ENCODE results near the gene HACD2.

DNA sequence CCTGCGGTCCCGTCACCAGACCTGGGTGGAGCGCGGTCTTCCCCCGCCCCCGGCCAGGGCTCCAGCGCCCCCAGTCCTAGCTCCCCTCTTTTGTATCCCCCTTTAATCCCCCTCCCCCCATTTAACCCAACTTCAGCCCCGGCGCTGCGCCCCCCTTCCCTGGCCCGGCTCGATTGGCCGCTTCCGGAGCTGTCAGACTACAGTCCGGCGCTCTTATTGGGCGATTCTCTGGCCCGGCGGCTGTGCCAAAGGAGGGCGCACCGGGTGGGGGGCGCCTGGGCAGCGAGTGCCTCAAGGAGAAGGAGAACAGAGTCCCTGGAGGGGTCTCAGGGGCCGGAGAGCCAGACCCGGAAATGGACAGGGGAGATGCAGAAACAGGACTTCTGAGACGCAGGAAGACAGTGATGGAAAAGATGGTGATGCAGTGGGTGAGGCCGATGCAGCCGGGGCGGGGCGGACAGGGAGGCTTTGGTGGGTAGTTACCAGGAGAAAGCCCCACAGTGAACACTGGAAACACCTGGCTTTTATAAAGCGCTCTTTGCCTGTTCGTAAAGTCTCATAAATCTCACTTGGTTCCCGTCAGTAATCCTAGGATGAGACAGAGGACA lies 134.8 kb downstream of the HACD2 start:
- TF ChIP-seq, protein P1, sequence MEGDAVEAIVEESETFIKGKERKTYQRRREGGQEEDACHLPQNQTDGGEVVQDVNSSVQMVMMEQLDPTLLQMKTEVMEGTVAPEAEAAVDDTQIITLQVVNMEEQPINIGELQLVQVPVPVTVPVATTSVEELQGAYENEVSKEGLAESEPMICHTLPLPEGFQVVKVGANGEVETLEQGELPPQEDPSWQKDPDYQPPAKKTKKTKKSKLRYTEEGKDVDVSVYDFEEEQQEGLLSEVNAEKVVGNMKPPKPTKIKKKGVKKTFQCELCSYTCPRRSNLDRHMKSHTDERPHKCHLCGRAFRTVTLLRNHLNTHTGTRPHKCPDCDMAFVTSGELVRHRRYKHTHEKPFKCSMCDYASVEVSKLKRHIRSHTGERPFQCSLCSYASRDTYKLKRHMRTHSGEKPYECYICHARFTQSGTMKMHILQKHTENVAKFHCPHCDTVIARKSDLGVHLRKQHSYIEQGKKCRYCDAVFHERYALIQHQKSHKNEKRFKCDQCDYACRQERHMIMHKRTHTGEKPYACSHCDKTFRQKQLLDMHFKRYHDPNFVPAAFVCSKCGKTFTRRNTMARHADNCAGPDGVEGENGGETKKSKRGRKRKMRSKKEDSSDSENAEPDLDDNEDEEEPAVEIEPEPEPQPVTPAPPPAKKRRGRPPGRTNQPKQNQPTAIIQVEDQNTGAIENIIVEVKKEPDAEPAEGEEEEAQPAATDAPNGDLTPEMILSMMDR (IDR thresholded peaks at IDR 0.05), result no peak
- no peak for TF ChIP-seq ZFX (IDR thresholded peaks at IDR 0.05; ENCODE audit: borderline replicate concordance)
